ENCODE measurements around the gene CYSTM1.

Gene CYSTM1

DNA sequence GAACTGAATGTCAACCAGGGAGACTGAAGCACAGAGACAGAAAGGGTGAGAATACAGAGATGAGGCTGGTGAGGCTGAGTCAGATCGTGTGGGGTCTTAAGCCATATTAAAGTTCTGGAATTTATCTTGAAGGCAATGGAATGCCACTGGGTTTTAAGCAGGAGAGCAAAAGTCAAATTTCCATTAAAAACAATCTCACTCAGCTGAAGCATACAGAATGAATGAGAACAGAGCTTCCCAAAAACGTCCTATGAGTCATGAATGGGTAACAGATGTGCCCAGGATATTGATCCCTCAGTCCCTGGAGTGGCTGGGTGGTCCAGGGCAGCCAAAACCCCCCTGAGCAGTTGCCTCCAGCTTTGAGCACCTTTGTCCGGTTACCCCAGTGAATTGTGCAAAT lies 83.0 kb downstream of the CYSTM1 start:
- no peak for DNase-seq (ENCODE audit: low read depth)

GRCh38 chr5:140258873-140259272 lies 83.9 kb downstream of the CYSTM1 start:
- no peak for DNase-seq (ENCODE audit: low read depth)

DNA sequence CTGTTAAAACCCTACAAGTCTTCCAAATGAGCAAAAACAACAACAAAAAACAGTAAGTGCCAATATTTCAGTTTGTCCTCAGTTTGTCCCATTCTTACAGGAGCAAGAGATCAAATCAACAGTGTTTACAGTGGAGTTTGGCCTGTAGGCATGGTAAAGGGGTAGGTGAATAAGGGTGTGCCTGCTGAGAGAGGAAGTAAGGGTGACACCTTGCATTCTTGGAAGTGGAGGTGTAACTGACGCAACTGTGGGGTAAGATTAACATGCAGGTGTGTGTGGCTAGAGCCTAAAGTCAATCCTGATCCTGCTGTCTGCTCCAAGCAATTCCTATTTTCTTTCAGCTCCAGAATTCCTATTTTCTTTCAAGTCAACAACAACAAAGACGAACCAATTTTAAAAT lies 84.5 kb downstream of the CYSTM1 start:
- no peak for DNase-seq (ENCODE audit: low read depth)

DNA sequence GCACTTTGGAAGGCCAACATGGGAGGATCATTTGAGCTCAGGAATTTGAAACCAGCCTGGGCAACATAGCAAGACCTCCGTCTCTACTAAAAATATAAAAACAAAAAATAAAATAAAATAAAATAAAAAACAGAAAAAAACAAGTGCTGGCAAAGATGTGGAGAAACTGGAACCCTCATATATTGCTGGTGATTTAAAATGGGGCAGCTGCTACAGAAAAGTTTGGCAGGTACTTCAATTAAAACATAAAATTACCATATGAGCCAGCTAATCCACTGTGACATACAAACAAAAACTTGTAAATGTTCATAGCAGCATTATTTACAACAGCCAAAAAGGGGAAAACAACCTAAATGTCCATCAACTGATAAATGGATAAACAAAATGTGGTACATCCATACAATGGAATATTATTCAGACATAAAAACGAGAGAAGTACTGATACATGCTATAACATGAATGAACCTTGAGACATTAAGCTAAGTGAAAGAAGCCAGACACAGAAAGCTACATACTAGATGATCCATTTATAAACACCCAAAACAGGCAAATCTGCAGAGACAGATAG lies 85.2 kb downstream of the CYSTM1 start:
- no peak for DNase-seq (ENCODE audit: low read depth)

DNA sequence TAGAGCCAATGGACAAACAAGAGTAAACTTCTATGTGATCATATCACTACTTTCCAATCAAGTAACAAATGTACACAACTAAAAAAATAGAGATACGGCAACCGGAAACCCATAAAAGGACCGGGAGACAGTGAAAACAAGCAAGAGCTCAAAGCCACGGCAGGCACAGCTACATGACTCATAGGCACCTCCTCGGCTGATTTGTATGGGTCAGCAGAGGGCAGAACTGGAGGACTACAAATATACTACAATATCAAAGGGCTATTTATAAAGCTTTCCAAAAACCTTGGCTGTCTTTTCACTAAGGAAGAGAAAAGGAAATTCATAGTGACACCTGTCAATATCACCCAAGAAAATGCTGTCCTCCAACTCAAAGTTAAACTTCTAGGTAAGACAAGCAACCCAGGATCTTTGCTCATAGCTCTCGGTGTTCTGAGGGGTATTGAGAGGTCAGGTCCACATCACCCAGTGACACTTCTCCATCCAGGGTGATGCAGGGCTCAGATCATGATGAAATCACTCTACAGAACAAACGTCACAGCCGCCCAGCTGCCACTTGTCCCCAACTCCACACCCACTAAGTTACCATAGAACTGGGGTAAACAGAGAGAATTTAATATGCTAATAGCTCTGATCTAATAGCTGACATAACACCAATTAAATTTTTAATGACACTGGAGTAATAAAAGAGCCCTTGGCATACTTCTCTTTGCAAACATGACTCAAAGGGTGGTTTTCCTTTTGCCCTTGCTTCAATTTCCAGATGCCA lies 86.6 kb downstream of the CYSTM1 start:
- DNase-seq (ENCODE audit: low read depth): no peak

GRCh38 chr5:140262221-140262620 lies 87.2 kb downstream of the CYSTM1 start:
- DNase-seq (ENCODE audit: low read depth): no peak

- DNase-seq (ENCODE audit: low read depth): no peak
These were observed 87.9 kb downstream of the CYSTM1 start for GRCh38 chr5:140262839-140263238.

DNA sequence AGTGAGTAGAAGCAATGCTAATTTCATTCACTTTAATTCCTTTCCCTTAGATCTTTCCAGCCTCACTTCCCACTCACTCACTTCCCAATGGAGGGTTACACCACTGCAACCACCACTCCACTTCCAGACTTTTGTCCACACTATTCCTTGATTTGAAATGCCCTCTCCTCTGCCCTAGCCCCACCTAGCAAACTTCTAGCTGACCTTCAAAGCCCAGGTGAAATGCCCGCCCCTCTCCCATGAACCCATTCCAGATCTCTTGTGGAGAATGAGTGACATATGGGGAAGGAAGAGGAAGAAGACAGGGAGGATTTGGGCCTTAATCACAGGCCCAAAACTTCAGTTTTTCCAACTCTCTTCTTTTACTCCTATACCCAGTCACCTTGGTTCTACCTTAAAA lies 90.9 kb downstream of the CYSTM1 start:
- no peak for DNase-seq (ENCODE audit: low read depth)

- DNase-seq (ENCODE audit: low read depth): no peak
These were observed 91.6 kb downstream of the CYSTM1 start for GRCh38 chr5:140266471-140267200.

DNA sequence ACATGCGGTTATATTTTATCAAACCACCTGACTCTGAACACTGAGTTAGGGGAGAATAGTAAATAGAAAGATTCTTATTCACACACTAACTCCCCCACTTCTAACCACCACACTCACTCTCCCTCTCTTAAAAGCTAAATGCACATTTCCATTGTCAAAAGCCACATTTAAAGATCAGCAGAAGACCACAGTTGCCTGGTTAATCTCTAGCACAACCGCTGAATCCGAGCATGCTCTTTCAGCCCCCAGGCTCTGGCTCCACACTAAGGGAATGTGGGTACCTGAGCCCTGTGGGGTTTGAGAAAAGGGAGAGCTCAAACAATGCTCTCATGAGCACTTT lies 92.2 kb downstream of the CYSTM1 start:
- DNase-seq (ENCODE audit: low read depth): no peak

GRCh38 chr5:140267559-140268018 lies 92.6 kb downstream of the CYSTM1 start:
- DNase-seq (ENCODE audit: low read depth): no peak

GRCh38 chr5:140270008-140270407 lies 95.0 kb downstream of the CYSTM1 start:
- no peak for DNase-seq (ENCODE audit: low read depth)

DNA sequence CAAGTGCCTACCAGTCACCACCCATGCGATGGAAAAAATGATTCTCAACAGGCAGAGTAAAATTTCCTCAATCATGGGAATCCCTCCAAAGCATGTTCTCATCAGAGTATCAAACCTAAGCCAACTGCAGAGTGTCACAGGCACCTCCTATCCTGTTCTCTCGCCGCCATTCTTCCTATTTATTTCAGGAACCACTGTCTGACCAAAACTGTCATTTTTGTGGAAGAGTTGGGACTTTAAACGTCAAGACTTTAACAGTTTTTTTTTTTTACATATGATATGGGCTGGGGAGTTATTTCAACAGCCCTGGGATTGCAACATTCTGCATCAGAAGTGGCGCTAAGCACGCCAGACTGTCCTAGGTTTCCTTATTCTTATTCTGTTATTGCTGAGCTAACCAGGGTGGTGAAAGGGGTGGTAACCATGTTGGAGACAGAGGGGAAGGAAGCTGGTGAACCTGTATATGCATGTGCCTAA lies 98.5 kb downstream of the CYSTM1 start:
- no peak for DNase-seq (ENCODE audit: low read depth)

DNA sequence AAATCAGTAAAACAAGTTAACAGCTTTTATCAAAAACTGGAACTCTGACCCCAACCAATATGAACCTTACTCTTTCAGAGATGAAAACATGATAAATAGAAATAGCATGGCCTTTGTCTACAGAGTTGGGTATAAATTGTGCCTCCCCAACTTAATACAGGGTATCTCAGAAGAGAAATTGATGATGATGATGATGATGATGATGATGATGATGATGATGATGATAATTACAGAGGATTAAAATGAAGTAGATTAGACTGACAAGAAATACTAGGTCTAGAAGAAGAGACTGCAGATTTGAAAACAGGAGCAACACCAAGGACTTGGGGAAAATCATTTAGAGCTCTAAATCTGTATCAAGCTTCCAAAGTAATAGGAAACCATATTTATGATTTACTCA lies 100.8 kb downstream of the CYSTM1 start:
- no peak for DNase-seq (ENCODE audit: low read depth)

- no peak for DNase-seq (ENCODE audit: low read depth)
These were observed 107.3 kb downstream of the CYSTM1 start for GRCh38 chr5:140282266-140282665.

DNA sequence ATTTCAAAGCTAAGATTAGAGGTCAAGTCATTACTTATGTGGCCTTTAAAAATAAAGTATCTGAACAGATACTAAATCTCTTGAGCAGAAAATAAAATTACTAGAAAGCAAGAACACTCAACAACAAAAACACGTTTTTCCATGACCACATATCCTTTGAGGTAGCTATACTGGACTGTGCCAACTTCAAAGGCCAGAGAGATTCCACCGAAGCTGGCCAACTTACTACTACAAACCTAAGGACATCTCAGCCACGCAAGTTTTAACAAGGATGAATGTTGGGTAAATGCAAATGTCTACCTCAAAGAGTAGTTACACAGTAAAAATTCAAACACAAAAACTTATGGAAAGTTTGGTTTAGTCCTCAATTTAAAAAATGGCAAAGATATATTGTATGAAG lies 109.0 kb downstream of the CYSTM1 start:
- DNase-seq (ENCODE audit: low read depth): no peak

DNA sequence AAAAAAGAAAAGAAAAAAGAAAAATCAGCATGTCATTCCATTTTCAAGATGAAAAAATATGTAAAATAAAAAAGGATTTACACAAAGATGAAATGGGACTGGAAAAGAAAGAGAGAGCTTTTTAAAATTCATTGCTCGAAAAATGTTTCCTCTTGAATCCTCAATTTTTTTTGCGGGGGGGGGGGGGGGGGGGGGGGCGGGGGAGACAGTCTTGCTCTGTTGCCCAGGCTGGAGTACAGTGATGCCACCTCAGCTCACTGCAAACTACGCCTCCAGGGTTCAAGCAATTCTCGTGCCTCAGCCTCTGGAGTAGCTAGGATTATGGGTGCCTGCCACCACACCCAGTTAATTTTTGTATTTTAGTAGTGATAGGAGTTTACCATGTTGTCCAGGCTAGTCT lies 111.4 kb downstream of the CYSTM1 start:
- no peak for DNase-seq (ENCODE audit: low read depth)

GRCh38 chr5:140287801-140288521 lies 113.0 kb downstream of the CYSTM1 start:
- DNase-seq (ENCODE audit: low read depth): no peak

DNA sequence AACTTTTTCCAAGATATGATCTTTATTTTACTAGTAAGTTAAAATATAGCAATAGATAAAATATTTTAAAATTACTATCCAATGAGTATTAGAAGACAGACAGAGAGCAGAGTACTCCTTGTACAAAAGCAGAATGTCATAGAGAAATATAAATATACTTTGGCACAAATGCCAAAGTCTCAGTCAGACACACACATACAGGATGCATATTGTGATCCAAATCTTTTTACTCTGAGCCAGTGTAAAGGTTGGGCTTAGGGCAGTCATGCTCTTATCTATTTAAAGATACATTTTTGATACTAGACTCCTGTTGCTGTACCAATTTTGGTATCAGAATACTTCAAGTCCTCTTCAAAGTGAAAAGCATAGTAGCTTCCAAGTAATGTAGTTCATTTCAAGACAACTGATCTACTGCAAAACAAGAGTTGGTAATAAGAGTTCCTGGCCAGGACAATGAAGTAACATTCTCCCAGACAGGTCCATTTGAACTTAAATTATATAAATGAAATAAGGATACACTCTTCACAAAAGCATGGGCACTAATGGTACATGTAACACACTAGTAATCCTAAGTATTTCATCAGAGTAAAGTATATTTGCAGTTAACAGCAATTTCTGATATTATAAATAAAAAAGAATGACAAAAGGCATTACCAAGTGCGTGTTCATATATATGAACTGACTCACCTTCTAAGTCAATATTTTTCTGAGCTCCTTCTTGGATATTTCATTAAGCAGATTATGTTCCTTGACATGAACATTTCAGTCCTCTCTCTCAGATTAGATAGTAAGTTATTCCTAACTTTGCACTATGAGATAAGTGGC lies 117.4 kb downstream of the CYSTM1 start:
- no peak for DNase-seq (ENCODE audit: low read depth)

Measured in stimulated activated CD4-positive, alpha-beta T cell treated with anti-CD3 and anti-CD28 coated beads, Interleukin-2, amount 100 ng/mL, for 4 hours (primary cell).